Stimulated activated CD4-positive, alpha-beta T cell treated with anti-CD3 and anti-CD28 coated beads, Interleukin-4, amount 100 ng/mL, for 24 hours (primary cell): ENCODE measurements around the gene PLOD3.
A peak's percentile ranks its signal among the peaks of the same experiment; 100 is the strongest.
"Not testable (repeated sequence)": the region's sequence is repeated elsewhere in the genome, so short reads cannot be mapped to it uniquely, and the experiment has no call there.

Source experiments
- DNase-seq: peaks from one replicate; pipeline ENCODE4 v3.0.0-alpha.2; 2020

PLOD3 gene

GRCh38 chr7:101210143-101210542, 7.2 kb downstream of the PLOD3 start:
- DNase-seq: no peak

- DNase-seq: no peak
Observed at GRCh38 chr7:101208794-101209193, 8.6 kb downstream of the PLOD3 start.

- no peak for DNase-seq
Observed at GRCh38 chr7:101207459-101207858, 9.9 kb downstream of the PLOD3 start.

GRCh38 chr7:101206665-101207042, 10.7 kb downstream of the PLOD3 start:
- DNase-seq: no peak

- no peak for DNase-seq
Observed at GRCh38 chr7:101205901-101206664, 11.3 kb downstream of the PLOD3 start.

- peak; percentile 19 for DNase-seq
Observed at GRCh38 chr7:101203740-101204738, 13.3 kb downstream of the PLOD3 start.

GRCh38 chr7:101202603-101202918, 14.8 kb downstream of the PLOD3 start:
- no peak for DNase-seq

GRCh38 chr7:101201695-101202602, 15.4 kb downstream of the PLOD3 start:
- no peak for DNase-seq

- DNase-seq: no peak
Observed at GRCh38 chr7:101200862-101201599, 16.4 kb downstream of the PLOD3 start, which contains the start of gene MOGAT3. Gene MOGAT3, minus strand, starts transcription at chr7:101201036. Its CDS starts 182 bp downstream, at chr7:101200854.

- no peak for DNase-seq
Observed at GRCh38 chr7:101200504-101200861, 16.9 kb downstream of the PLOD3 start.

- DNase-seq: not testable (repeated sequence)
Observed at GRCh38 chr7:101199522-101199921, 17.9 kb downstream of the PLOD3 start.

- no peak for DNase-seq
Observed at GRCh38 chr7:101198476-101198875, 18.9 kb downstream of the PLOD3 start.

GRCh38 chr7:101197991-101198390, 19.4 kb downstream of the PLOD3 start:
- DNase-seq: no peak

GRCh38 chr7:101195884-101196283, 21.5 kb downstream of the PLOD3 start:
- no peak for DNase-seq

- DNase-seq: no peak
Observed at GRCh38 chr7:101189109-101189508, 28.3 kb downstream of the PLOD3 start.

- no peak for DNase-seq
Observed at GRCh38 chr7:101186844-101187428, 30.4 kb downstream of the PLOD3 start.

- DNase-seq: no peak
Observed at GRCh38 chr7:101186194-101186593, 31.2 kb downstream of the PLOD3 start.

- DNase-seq: no peak
Observed at GRCh38 chr7:101185258-101185839, 32.0 kb downstream of the PLOD3 start.

GRCh38 chr7:101180130-101180755, 37.1 kb downstream of the PLOD3 start, which contains the start of gene NAT16:
Gene NAT16, minus strand, starts transcription at chr7:101180293. Its CDS starts 5,486 bp downstream, at chr7:101174807.
- no peak for DNase-seq

GRCh38 chr7:101179713-101180112, 37.7 kb downstream of the PLOD3 start:
- no peak for DNase-seq

- DNase-seq: no peak
Observed at GRCh38 chr7:101179117-101179516, 38.3 kb downstream of the PLOD3 start.
